G401.6 (cell line): ENCODE measurements around the gene UGT2B10.

Experiments
- FAIRE-seq: peaks from 2 replicates; lab custom pipeline; 2012; peaks lifted over from hg19 to GRCh38; lab: Jason Lieb, UNC

UGT2B10 gene

GRCh38 chr4:68871809-68872642 is 56.2 kb downstream of the UGT2B10 start:
- FAIRE-seq, result no peak

GRCh38 chr4:68872643-68873502 is 57.1 kb downstream of the UGT2B10 start:
- FAIRE-seq, result no peak

DNA sequence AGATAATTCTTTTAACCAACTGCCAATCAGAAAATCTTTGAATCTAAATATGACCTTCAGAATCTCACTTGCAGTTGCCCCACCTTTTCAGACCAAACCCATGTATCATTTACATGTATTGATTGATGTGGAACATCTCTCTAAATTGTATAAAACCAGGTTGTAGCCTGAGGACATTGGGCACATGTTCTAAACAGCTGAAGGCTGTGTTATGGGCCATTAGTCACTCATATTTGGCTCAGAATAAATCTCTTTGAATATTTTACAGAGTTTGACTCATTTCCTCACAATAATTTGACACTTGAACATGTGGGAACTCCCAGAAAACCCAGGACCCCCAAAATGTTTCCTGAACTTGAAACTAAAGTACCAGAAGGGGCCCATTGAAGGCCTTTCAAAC is 58.7 kb downstream of the UGT2B10 start:
- FAIRE-seq, result no peak

- FAIRE-seq, result no peak
Observed at GRCh38 chr4:68877555-68877954, 61.8 kb downstream of the UGT2B10 start.

GRCh38 chr4:68878048-68878447 is 62.3 kb downstream of the UGT2B10 start:
- FAIRE-seq, result no peak
